A549 (cell line): Measurements from ENCODE around the gene ZNF736. TPM values are rescaled to one million over a fixed set of nuclear protein-coding genes. Genes with fewer than 3 reads are reported as not detected.
"Not testable (repeated sequence)": the region's sequence is repeated elsewhere in the genome, so short reads cannot be mapped to it uniquely, and the experiment has no call there.

Source experiments
- ATAC-seq, 2 experiments: fragments of 200-7000 bp in 1 of 2; fragments of >200 bp in 1 of 2; cut with Nextera tagmentation in 1 of 2; cut with Tn5 transposase in 1 of 2; 3 replicates each; pipeline versions ENCODE4 v1.8.0 to v1.9.1; 2018 to 2020; ENCODE audit warnings: mild to moderate bottlenecking in 1 of 2, moderate library complexity in 1 of 2
- CTCF ChIA-PET: fragments of 300-600 bp; sonication (Branson Sonifier 250); formaldehyde crosslinking; extraction: SDS; loops from one replicate; lab custom pipeline; 2021; ENCODE audit warnings: antibody characterized with exemption, inconsistent platforms; lab: Yijun Ruan, JAX
- POLR2A ChIA-PET: fragments of 350-600 bp; formaldehyde crosslinking; extraction: SDS; loops from one replicate; lab custom pipeline; 2021; ENCODE audit warnings: antibody characterized with exemption, inconsistent platforms; lab: Yijun Ruan, JAX
- DNase-seq, 2 experiments: peaks; one replicate each; pipeline versions ENCODE4 v3.0.0 to v3.0.0-alpha.2; 2011 to 2016; ENCODE audit warnings: low read depth in 1 of 2, low spot score in 1 of 2
- FAIRE-seq: peaks from 2 replicates; lab custom pipeline; 2011; peaks lifted over from hg19 to GRCh38; lab: Jason Lieb, UNC
- H3K27ac ChIP-seq, 2 experiments: fragments of >200 bp; sonication (Bioruptor Twin); formaldehyde crosslinking; 3 replicates each; pipeline ENCODE4 v1.5.1; 2016 to 2017
- H3K4me1 ChIP-seq: fragments of >200 bp; sonication (Bioruptor Twin); formaldehyde crosslinking; 3 replicates; pipeline ENCODE4 v1.6.1; 2016
- H3K4me2 ChIP-seq: fragments of >200 bp; sonication (Bioruptor Twin); formaldehyde crosslinking; 3 replicates; pipeline ENCODE4 v1.6.1; 2016
- H3K4me3 ChIP-seq: fragments of >200 bp; sonication (Bioruptor Twin); formaldehyde crosslinking; 3 replicates; pipeline ENCODE4 v1.5.1; 2016
- H3K9me3 ChIP-seq: fragments of >200 bp; sonication (Bioruptor Twin); formaldehyde crosslinking; 3 replicates; pipeline ENCODE4 v1.6.1; 2016
- BHLHE40 ChIP-seq: IDR thresholded peaks from 2 replicates; pipeline ENCODE4 v1.6.1; 2012; ENCODE audit warnings: low read depth, low read length, inconsistent platforms
- CBX2 ChIP-seq: fragments of 200-600 bp; sonication (generic); IDR thresholded peaks from 2 replicates; pipeline ENCODE4 v1.6.1; 2016; ENCODE audit warnings: low read depth, mild to moderate bottlenecking, borderline replicate concordance
- EHMT2 ChIP-seq: fragments of 200-600 bp; sonication (generic); IDR thresholded peaks from 2 replicates; pipeline ENCODE4 v1.6.1; 2016; ENCODE audit warnings: antibody characterized with exemption, low read depth, mild to moderate bottlenecking, moderate library complexity
- ELK1 ChIP-seq: fragments of 150-350 bp; IDR thresholded peaks from 2 replicates; pipeline ENCODE4 v1.6.1; 2014; ENCODE audit warnings: low read depth, mild to moderate bottlenecking, low read length
- HMGXB4 ChIP-seq: fragments of 250-450 bp; sonication (Bioruptor Pico); IDR thresholded peaks from 2 replicates; pipeline ENCODE4 v1.5.0; 2021; ENCODE audit warnings: mild to moderate bottlenecking, moderate library complexity, borderline replicate concordance
- HOXA7 ChIP-seq: fragments of 250-450 bp; sonication (Bioruptor Pico); IDR thresholded peaks from 2 replicates; pipeline ENCODE4 v1.5.0; 2020; ENCODE audit warnings: mild to moderate bottlenecking, moderate library complexity
- JUN ChIP-seq, 2 experiments: fragments of >200 bp; sonication (Bioruptor Twin); formaldehyde crosslinking; IDR thresholded peaks; 2 replicates in 1 of 2; 3 replicates in 1 of 2; pipeline ENCODE4 v1.6.1; 2016 to 2017
- NPAS2 ChIP-seq: fragments of 250-450 bp; sonication (Bioruptor Pico); IDR thresholded peaks from 2 replicates; pipeline ENCODE4 v1.8.0; 2022; ENCODE audit warnings: mild to moderate bottlenecking, moderate library complexity, borderline replicate concordance
- NR3C1 ChIP-seq: fragments of >200 bp; sonication (Bioruptor Twin); formaldehyde crosslinking; IDR thresholded peaks from 3 replicates; pipeline ENCODE4 v1.6.1; 2017
- POLR2AphosphoS2 ChIP-seq: conservative IDR thresholded peaks from 2 replicates; pipeline ENCODE4 v1.6.1; 2012; ENCODE audit warnings: low read length, improper control_type of control experiment, inconsistent platforms
- RARB ChIP-seq: fragments of 250-450 bp; sonication (Bioruptor Pico); IDR thresholded peaks from 2 replicates; pipeline ENCODE4 v1.8.0; 2021; ENCODE audit warnings: mild to moderate bottlenecking, moderate library complexity
- RFX5 ChIP-seq: fragments of 450-650 bp; IDR thresholded peaks from 2 replicates; pipeline ENCODE4 v1.7.1; 2014; ENCODE audit warnings: antibody characterized with exemption, mild to moderate bottlenecking, moderate library complexity
- SMC3 ChIP-seq: fragments of >200 bp; sonication (Bioruptor Twin); formaldehyde crosslinking; IDR thresholded peaks from 3 replicates; pipeline ENCODE4 v1.6.1; 2018; ENCODE audit warnings: inconsistent platforms
- ZSCAN20 ChIP-seq: fragments of 250-450 bp; sonication (Bioruptor Pico); IDR thresholded peaks from 2 replicates; pipeline ENCODE4 v1.8.0; 2022; ENCODE audit warnings: mild to moderate bottlenecking, moderate library complexity
- WGBS: methylation state at CpG from one replicate; pipeline ENCODE4 v1.1.6; 2017; ENCODE audit errors: missing lambda C conversion rate; 5-methylcytosine and 5-hydroxymethylcytosine counted together
- polyA plus RNA-seq, 4 experiments: library from polyadenylated mRNA; depleted of rRNA in 3 of 4; stranded (reverse); fragments of >200 nt; fragmentation: RNase III in 1 of 4; extraction: RNeasy Plus Mini Kit Qiagen cat#74134 plus additional on column Dnase treatment in 1 of 4; gene quantifications; 2 replicates in 3 of 4; 3 replicates in 1 of 4; pipeline ENCODE4 v1.2.3, GENCODE V29; 2011 to 2017
- TF ChIP-seq, protein P1 (sequence below): fragments of >200 bp; sonication (Bioruptor Twin); formaldehyde crosslinking; IDR thresholded peaks from 3 replicates; pipeline ENCODE4 v1.6.1; 2016
- TF ChIP-seq, protein P2 (sequence below): fragments of >200 bp; sonication (Bioruptor Twin); formaldehyde crosslinking; IDR thresholded peaks from 3 replicates; pipeline ENCODE4 v1.5.1; 2016

ZNF736 gene
- polyA plus RNA-seq, 2 of the 4 experiments (the other 2 are of a cell fraction), result 0.01 to 0.12 TPM

DNA sequence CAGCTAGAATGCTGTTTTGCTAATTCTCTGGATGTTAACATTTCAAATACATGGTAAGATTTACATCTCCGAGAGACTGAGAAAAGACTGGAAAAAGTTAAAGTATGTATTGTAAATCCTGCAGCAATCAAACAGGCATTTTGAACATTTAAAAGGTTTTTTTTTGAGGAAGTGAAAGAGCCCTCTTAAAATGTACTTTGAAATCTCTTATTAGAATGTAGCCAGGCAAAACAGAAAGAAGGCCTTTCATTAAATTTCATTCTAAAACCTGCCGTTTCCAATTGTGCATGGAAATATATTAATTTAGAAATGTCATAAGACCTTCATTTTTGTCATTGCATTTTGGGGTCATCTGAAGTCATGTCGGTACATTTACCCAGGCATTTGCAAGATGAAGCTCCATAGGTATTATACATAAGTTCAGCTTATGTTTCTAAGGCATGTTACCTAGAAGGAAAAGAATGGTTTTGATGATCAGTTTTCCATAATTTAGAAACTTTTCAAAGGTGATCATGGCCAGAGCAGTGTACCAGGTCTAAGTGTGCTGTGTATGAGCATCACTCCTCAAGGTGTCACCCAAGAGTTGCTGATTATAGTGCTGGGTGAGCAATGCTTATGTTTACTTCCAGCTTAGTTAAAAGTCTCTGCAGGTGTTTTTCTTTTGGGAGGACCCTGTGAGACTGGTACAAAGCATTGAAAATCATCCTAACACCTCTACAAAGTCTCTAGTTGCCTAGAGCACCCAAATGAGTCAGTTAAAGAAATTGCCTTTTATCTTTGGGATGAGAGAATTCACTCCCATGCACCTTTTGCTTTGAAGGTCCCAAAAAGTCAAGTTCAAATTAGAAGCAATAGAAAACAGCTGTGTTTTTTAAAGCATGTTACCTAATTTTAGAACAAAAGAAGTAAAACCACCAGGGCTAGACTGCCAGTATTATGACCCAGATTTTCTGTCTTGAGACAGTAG, 7.1 kb downstream of the ZNF736 start:
- Histone ChIP-seq H3K4me1 (no peaks in the 10 kb centered on the region), H3K27ac (no peak overlapping the region), H3K9me3 (peaks cover 10% of the 10 kb centered on the region; the same call in 1 of the 3 replicates), H3K4me2 (no peak overlapping the region), H3K4me3 (no peak overlapping the region)
- FAIRE-seq (no peak), ATAC-seq (no peak), DNase-seq (no peak)
- 8% methylated on average over 3 of the region's 3 CpGs for WGBS
- POLR2A ChIA-PET, result no interaction called here
- TF ChIP-seq EHMT2 (no peak), JUN (IDR thresholded peaks at IDR 0.05) (no peak), POLR2AphosphoS2 (no peak)
- TF ChIP-seq, protein P1, sequence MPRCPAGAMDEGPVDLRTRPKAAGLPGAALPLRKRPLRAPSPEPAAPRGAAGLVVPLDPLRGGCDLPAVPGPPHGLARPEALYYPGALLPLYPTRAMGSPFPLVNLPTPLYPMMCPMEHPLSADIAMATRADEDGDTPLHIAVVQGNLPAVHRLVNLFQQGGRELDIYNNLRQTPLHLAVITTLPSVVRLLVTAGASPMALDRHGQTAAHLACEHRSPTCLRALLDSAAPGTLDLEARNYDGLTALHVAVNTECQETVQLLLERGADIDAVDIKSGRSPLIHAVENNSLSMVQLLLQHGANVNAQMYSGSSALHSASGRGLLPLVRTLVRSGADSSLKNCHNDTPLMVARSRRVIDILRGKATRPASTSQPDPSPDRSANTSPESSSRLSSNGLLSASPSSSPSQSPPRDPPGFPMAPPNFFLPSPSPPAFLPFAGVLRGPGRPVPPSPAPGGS, result no peak
- CTCF ChIA-PET, result no interaction called here

GRCh38 chr7:64324166-64324565, 10.4 kb downstream of the ZNF736 start:
- H3K4me1 ChIP-seq, DNase-seq, POLR2A ChIA-PET, H3K27ac ChIP-seq, CTCF ChIA-PET, H3K4me3 ChIP-seq, FAIRE-seq, ATAC-seq, H3K4me2 ChIP-seq: not testable (repeated sequence)
- 14% methylated on average over 3 of the region's 3 CpGs for WGBS
- peaks cover 13% of the 10 kb centered on the region; the same call in 1 of the 3 replicates for H3K9me3 ChIP-seq

GRCh38 chr7:64348713-64349210, 35.0 kb downstream of the ZNF736 start:
- CTCF ChIA-PET, ATAC-seq, H3K4me3 ChIP-seq, POLR2A ChIA-PET, FAIRE-seq, H3K4me2 ChIP-seq, H3K4me1 ChIP-seq, DNase-seq, H3K27ac ChIP-seq: not testable (repeated sequence)
- 4% methylated on average over 3 of the region's 3 CpGs for WGBS
- peaks cover 18% of the 10 kb centered on the region; the same call in 2 of the 3 replicates for H3K9me3 ChIP-seq

DNA sequence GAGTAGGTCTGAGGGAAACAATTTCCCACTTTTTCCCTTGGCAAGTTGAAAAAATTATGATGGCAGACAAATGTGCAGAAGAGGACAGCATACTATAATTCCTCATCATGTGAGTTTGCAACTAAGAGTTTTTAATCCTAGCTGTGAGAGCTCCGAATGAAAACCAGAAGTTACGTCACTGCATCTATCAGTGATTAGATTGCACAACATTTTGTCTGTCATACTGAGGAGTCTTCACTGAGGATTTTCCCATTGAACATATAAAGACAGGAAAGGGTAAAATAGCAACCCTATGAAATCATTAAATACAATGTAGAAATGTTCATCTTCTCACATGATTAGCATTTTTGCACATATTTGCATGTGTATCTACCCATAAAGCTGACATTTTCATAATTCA, 45.8 kb downstream of the ZNF736 start:
- H3K9me3 ChIP-seq, result peaks cover 9% of the 10 kb centered on the region; the same call in 1 of the 3 replicates

More for the DNA sequence above, 45.8 kb downstream of the ZNF736 start:
- TF ChIP-seq CBX2 (no peak), HOXA7 (CRISPR knock-in tag) (no peak), HMGXB4 (no peak), BHLHE40 (no peak), NR3C1 (no peak), NPAS2 (CRISPR knock-in tag) (no peak), ZSCAN20 (CRISPR knock-in tag) (no peak), RARB (CRISPR knock-in tag) (no peak), SMC3 (no peak), ELK1 (no peak), RFX5 (no peak)
- TF ChIP-seq, protein P2, sequence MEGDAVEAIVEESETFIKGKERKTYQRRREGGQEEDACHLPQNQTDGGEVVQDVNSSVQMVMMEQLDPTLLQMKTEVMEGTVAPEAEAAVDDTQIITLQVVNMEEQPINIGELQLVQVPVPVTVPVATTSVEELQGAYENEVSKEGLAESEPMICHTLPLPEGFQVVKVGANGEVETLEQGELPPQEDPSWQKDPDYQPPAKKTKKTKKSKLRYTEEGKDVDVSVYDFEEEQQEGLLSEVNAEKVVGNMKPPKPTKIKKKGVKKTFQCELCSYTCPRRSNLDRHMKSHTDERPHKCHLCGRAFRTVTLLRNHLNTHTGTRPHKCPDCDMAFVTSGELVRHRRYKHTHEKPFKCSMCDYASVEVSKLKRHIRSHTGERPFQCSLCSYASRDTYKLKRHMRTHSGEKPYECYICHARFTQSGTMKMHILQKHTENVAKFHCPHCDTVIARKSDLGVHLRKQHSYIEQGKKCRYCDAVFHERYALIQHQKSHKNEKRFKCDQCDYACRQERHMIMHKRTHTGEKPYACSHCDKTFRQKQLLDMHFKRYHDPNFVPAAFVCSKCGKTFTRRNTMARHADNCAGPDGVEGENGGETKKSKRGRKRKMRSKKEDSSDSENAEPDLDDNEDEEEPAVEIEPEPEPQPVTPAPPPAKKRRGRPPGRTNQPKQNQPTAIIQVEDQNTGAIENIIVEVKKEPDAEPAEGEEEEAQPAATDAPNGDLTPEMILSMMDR, result no peak
- WGBS, result 72% methylated on average over 2 of the region's 2 CpGs
- no peak overlapping the region for H3K4me3 ChIP-seq
- FAIRE-seq (no peak), DNase-seq (no peak), ATAC-seq (no peak)
- ChIA-PET CTCF (interaction anchor here (1.0 kb wide), 1 partner anchor 50 kb away, joined by 3 read pairs; no protein-coding TSS in a partner anchor), POLR2A (no interaction called here)
- no peak overlapping the region for H3K27ac ChIP-seq
- H3K4me1 ChIP-seq, result no peaks in the 10 kb centered on the region
- no peak overlapping the region for H3K4me2 ChIP-seq
